Measurements from ENCODE around the gene WWOX.

Gene WWOX

GRCh38 chr16:78480588-78480987 lies 381.1 kb downstream of the WWOX start:
- CTCF ChIA-PET: interaction anchor here (1.0 kb wide), 1 partner anchor 33 kb away, joined by 3 read pairs; no protein-coding TSS in a partner anchor
- TF ChIP-seq CTCF (IDR thresholded peaks at IDR 0.05; ENCODE audit: control extremely low read depth, extremely low read depth, low read depth, missing control alignments): no peak
- POLR2A ChIA-PET: no interaction called here
- DNase-seq (ENCODE audit: extremely low spot score): no peak

GRCh38 chr16:78483124-78483992 lies 383.9 kb downstream of the WWOX start:
- ChIA-PET CTCF (no interaction called here), POLR2A (no interaction called here)
- no peak for TF ChIP-seq CTCF (IDR thresholded peaks at IDR 0.05; ENCODE audit: control extremely low read depth, extremely low read depth, low read depth, missing control alignments)
- DNase-seq (ENCODE audit: extremely low spot score): no peak

- POLR2A ChIA-PET: no interaction called here
- no peak for DNase-seq (ENCODE audit: extremely low spot score)
- TF ChIP-seq CTCF (IDR thresholded peaks at IDR 0.05; ENCODE audit: control extremely low read depth, extremely low read depth, low read depth, missing control alignments): no peak
- CTCF ChIA-PET: no interaction called here
These were observed 385.1 kb downstream of the WWOX start for GRCh38 chr16:78484509-78485058.

- ChIA-PET CTCF (no interaction called here), POLR2A (no interaction called here)
- DNase-seq (ENCODE audit: extremely low spot score): no peak
- no peak for TF ChIP-seq CTCF (IDR thresholded peaks at IDR 0.05; ENCODE audit: control extremely low read depth, extremely low read depth, low read depth, missing control alignments)
These were observed 385.9 kb downstream of the WWOX start for GRCh38 chr16:78485188-78485916.

- no peak for DNase-seq (ENCODE audit: extremely low spot score)
- POLR2A ChIA-PET: no interaction called here
- CTCF ChIA-PET: no interaction called here
- TF ChIP-seq CTCF (IDR thresholded peaks at IDR 0.05; ENCODE audit: control extremely low read depth, extremely low read depth, low read depth, missing control alignments): no peak
These were observed 386.4 kb downstream of the WWOX start for GRCh38 chr16:78485917-78486257.

GRCh38 chr16:78487471-78487870 lies 388.0 kb downstream of the WWOX start:
- POLR2A ChIA-PET: no interaction called here
- DNase-seq (ENCODE audit: extremely low spot score): no peak
- TF ChIP-seq CTCF (IDR thresholded peaks at IDR 0.05; ENCODE audit: control extremely low read depth, extremely low read depth, low read depth, missing control alignments): no peak
- CTCF ChIA-PET: interaction anchor here (1.3 kb wide), 1 partner anchor 10 kb away, joined by 6 read pairs; no protein-coding TSS in a partner anchor
